Motor neuron (in vitro differentiated cells): ENCODE measurements around the gene VEPH1. TPM values are rescaled to one million over a fixed set of nuclear protein-coding genes. Genes with fewer than 3 reads are reported as not detected.
A peak's percentile ranks its signal among the peaks of the same experiment; 100 is the strongest.

ENCODE experiments used
- ATAC-seq, 8 experiments: fragments of 200-7000 bp; cut with Tn5 transposase; replicated peaks in 6 of 8; 2 replicates each; pipeline ENCODE4 v1.8.0; 2021; ENCODE audit warnings: mild to moderate bottlenecking in 8 of 8, moderate library complexity in 8 of 8
- H3K27ac ChIP-seq, 2 donors: fragments of 250-450 bp; sonication (Bioruptor Pico); 2 replicates each; pipeline ENCODE4 v1.9.0; 2021; ENCODE audit warnings: antibody characterized with exemption in 2 of 2, mild to moderate bottlenecking in 2 of 2, moderate library complexity in 1 of 2
- H3K4me1 ChIP-seq, 2 donors: fragments of 250-450 bp; sonication (Bioruptor Pico); replicated peaks in 1 of 2; 2 replicates each; pipeline ENCODE4 v1.6.1; 2021; ENCODE audit warnings: antibody characterized with exemption in 2 of 2, mild to moderate bottlenecking in 2 of 2, moderate library complexity in 1 of 2
- H3K4me3 ChIP-seq, 5 donors: fragments of 250-450 bp; sonication (Bioruptor Pico); 2 replicates each; pipeline ENCODE4 v1.9.0; 2021; ENCODE audit warnings: antibody characterized with exemption in 5 of 5, mild to moderate bottlenecking in 5 of 5, moderate library complexity in 4 of 5
- WGBS, 10 experiments: fragments of 450-650 bp; shearing (Covaris generic); methylation state at CpG; one replicate each; pipeline ENCODE4 v1.0.0; 2022; 5-methylcytosine and 5-hydroxymethylcytosine counted together
- in situ Hi-C, 9 experiments: fragments of 400-800 bp; cut with MboI; loops; one replicate each; pipeline ENCODE4 v1.15.0; 2021; ENCODE audit warnings: low sequenced_read_pairs in 9 of 9, low pct_unique_long_range_greater_than_20kb in 2 of 9; ENCODE audit not compliant: unreplicated experiment in 9 of 9
- total RNA-seq, 8 experiments: library from RNA; unstranded; fragments of 300-600 nt; gene quantifications; 2 replicates each; pipeline versions ENCODE4 v1.2.3 to v1.2.4, GENCODE V29; 2022

VEPH1 gene
- total RNA-seq, 8 experiments from 2014 or later = 0.42 to 7.1 (median 3.7) TPM

DNA sequence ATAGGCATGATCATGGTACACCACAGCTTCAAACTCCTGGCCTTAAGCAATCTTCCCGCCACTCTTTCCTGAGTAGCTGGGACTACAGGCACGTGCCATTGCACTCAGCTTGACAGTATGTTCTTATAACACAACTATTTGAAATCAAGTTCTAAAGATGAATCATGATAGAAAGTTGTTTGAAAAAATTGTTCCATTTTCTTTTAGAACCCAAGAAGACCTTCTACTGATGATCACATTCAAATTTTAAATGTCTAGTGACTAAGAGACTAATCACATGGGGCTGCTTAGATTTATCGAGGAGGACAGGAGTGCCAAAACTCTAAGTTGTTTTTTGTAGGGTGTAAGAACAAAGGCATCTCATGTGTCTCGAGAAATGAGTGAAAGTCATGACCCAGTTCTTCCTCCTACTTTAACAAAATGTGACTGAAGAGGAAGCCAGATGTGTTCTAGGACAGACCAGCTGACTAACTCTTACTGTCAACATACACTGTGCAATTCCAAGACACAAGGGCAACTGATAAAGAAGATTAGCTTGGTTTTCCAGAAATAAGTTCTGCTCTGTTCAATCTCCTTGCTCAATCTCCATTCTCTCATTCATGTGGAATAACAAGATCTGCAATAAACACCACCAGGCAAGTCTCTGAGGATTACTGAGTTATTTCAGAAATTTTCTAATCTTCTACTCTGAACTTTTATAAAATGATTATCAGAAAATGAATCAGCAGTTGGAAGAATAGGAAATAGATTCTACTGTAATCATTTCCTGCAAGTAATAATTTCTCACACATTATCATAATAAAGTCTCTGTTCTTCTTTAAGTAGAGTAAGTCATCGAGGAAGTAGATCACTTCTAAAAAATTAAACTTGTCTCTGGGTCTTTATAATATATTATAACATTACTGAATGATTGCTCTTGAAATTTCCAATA, 220.7 kb downstream of the VEPH1 start:
- in situ Hi-C loops = no loop called here
- WGBS, 10 experiments = 8 to 100% (median 69%) methylated on average over 1 to 5 of the region's 5 CpGs
- Histone ChIP-seq H3K4me1 (no peaks in the 10 kb centered on the region), H3K27ac (no peak overlapping the region), H3K4me3 (no peak overlapping the region)
- ATAC-seq = peak in 2 of 8 experiments; percentile 90 to 93

DNA sequence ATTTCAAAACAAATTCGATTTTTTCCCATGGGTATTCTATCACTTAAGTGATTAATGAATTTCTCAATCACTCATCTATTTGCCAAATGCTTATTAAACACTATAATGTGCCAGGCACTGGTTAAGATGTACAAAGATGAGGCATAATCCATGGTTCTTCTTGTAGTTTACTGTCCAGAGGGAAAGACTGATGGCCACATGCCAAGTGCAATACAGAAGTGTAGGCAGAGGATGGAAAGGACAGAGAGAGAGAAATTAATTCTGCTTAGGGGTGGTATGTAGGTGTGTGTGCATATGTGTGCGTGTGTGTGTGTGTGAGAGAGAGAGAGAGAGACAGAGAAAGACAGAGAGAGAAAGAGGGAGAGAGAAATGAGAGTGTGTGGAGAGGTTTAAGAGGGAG, 222.4 kb downstream of the VEPH1 start:
- peak in 1 of 8 experiments; percentile 53 for ATAC-seq
- in situ Hi-C loops = no loop called here
- Histone ChIP-seq H3K4me3 (no peak overlapping the region), H3K27ac (no peak overlapping the region), H3K4me1 (no peaks in the 10 kb centered on the region)
- 12 to 85% (median 54%) methylated on average over 1 to 2 of the region's 2 CpGs for WGBS, 10 experiments

DNA sequence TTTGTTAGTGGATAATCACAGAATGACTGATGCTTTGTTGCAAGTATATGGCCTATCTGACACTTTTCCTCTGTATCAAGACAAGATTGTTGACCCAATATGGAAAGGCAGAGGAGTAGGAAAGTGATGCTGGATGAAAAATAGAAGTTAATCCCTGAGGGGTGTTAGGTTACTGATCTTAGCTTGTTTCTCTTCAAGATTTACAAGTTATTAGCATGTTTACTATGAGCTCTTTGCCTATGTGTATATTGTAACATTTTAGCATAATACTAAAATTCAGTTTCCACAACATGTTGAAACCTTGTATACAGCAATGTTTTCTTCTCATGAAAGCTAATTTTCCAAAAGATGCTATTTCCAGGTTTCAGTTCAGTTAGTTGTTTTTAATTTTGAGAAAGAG, 222.9 kb downstream of the VEPH1 start:
- ATAC-seq = peak in 2 of 8 experiments; percentile 26 to 94
- in situ Hi-C loops = no loop called here
- no peak overlapping the region for H3K4me3 ChIP-seq
- H3K27ac ChIP-seq = no peak overlapping the region
- no peaks in the 10 kb centered on the region for H3K4me1 ChIP-seq

DNA sequence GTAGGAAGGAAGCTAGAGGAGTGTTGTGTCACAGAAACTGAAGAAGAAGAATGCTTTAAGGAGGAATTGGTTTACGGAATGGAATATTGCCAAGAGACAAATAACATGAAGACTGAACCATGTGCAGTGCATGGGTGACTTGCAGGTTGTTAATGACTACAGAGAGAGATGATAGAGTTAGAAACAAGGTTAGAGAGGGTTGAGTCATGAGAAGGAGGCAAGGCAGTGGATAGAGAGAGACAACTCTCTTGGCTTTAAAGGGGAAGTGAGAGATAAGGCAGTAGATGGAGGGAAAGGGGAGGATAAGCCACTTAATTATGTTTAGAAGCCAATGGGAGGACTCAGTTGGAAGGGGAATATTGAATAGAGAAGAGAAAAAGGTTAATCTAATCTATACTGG, 224.0 kb downstream of the VEPH1 start:
- Histone ChIP-seq H3K4me1 (no peaks in the 10 kb centered on the region), H3K27ac (no peak overlapping the region), H3K4me3 (no peak overlapping the region)
- in situ Hi-C loops = no loop called here
- no peak for ATAC-seq
- 67 to 100% (median 100%) methylated on average over 1 of the region's 1 CpG; no CpG with 5 or more reads in 2 of the 10 experiments for WGBS, 10 experiments

DNA sequence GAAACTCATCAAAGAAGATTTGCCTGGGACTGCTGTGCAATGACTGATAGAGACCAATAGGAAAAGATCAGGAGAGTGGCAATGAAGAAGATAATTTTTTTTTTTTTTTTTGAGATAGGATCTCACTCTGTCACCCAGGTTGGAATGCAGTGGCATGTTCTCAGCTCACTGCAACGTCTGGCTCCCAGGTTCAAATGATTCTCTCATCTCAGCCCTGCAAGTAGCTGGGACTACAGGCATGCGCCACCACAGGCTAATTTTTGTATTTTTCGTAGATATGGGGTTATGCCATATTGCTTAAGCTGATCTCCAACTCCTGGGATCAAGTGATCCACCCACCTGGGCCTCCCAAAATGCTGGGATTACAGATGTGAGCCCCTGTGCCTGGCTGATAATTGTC, 226.4 kb downstream of the VEPH1 start:
- in situ Hi-C loops = no loop called here
- H3K4me1 ChIP-seq = no peaks in the 10 kb centered on the region
- no peak for ATAC-seq
- no peak overlapping the region for H3K4me3 ChIP-seq
- 33 to 100% (median 70%) methylated on average over 1 to 3 of the region's 3 CpGs; no CpG with 5 or more reads in 3 of the 10 experiments for WGBS, 10 experiments
- H3K27ac ChIP-seq = no peak overlapping the region

DNA sequence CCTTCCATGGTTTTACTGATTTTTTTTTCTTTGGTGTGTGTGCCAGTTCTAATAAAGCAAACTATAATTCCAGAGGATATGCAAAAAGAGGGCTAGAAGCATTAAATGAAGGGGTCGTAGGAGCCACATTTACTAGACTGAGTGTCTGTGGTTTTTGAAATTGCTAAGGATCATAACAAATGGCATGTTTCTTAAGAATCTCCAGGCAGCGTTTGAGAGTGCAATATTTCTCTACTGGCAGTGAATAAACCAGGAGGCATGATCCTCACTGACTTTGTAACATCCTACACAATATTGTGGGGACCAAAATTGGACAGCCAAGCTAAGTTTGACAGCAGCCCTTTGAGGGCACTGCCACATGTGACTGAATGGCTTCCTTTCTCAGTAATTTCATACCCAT, 227.4 kb downstream of the VEPH1 start:
- no peak overlapping the region for H3K4me3 ChIP-seq
- H3K27ac ChIP-seq = no peak overlapping the region
- ATAC-seq = no peak
- in situ Hi-C loops = no loop called here
- H3K4me1 ChIP-seq = no peaks in the 10 kb centered on the region
- 0 to 100% (median 83%) methylated on average over 1 to 2 of the region's 2 CpGs; no CpG with 5 or more reads in 1 of the 10 experiments for WGBS, 10 experiments

DNA sequence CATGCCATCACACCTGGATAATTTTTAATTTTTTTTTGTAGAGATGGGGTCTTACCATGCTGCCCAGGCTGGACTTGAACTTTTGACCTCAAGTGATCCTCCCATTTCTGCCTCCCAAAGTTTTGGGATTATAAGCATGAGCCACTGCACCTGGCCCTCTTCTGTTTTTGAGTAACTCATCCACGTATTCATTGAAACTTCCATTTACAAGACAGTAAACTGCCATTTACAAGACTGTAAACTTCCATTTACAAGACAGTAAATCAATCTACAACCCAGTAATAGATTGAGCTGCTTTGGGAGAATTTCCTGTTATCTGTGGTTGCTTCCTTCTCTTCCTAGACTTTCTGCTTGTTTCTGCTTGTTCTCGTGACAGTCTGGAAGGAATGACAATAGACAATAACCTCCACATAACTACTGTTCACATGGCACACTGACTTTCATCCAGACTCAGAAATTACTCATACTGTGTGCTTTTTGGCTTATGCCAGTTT, 228.5 kb downstream of the VEPH1 start:
- Histone ChIP-seq H3K4me3 (no peak overlapping the region), H3K27ac (no peak overlapping the region), H3K4me1 (no peaks in the 10 kb centered on the region)
- in situ Hi-C loops = no loop called here
- peak in 2 of 8 experiments; percentile 29 to 32 for ATAC-seq
- WGBS, 10 experiments = 11 to 58% (median 22%) methylated on average over 1 to 2 of the region's 2 CpGs; no CpG with 5 or more reads in 1 of the 10 experiments

DNA sequence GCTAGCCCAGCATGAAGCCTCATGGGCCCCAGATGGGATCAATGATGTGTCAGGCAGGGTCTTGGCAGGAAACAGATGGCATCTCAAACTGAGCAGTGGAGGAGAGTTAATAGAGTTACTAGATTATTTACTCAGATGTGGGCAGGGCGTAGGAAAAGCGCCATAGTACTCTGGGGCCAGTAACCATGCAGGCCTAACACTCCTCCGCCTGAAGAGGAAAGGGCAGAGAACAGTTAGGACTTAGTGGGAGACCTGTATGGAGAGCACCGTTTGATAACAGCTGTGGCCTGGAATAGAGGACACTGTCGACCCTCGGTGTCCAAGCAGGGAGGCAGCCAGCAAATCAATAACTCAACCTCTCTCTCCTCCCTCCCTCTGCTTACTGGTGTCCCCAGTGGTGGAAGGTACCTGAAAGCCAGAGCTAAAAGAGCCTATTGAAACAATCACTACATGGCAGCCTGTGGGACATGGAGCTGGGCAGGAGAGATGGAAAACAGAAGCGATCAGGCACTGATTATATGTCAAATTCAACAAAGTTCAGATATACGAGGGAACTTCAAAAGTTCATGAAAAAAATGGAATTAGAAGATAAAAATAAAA, 231.8 kb downstream of the VEPH1 start:
- H3K4me1 ChIP-seq = no peaks in the 10 kb centered on the region
- ATAC-seq = no peak
- H3K27ac ChIP-seq = no peak overlapping the region
- 40 to 100% (median 81%) methylated on average over 1 to 4 of the region's 8 CpGs for WGBS, 10 experiments
- in situ Hi-C loops = no loop called here
- no peak overlapping the region for H3K4me3 ChIP-seq

DNA sequence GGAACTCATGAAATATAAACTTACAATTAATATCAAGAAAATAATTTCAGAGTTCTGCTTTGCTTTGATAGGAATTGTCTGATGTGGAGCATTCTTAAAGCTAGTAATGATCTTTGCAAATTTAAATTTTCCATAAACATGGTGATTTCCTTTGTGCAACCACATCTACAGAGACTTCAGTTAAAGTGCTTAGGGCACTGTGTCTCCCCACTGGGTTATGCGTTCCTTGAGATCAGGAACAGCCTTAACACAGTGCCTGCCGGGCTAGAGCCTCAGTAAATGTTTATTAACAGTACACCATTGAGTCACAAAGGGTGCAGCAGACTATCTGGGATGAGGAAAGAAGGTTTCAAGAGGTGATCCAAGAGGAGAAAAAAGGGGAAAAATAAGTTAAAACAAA, 235.2 kb downstream of the VEPH1 start:
- 45 to 100% (median 82%) methylated on average over 1 to 2 of the region's 2 CpGs for WGBS, 10 experiments
- Histone ChIP-seq H3K27ac (no peak overlapping the region), H3K4me1 (no peaks in the 10 kb centered on the region), H3K4me3 (no peak overlapping the region)
- ATAC-seq = peak in 2 of 8 experiments; percentile 55 to 73
- in situ Hi-C loops = no loop called here

DNA sequence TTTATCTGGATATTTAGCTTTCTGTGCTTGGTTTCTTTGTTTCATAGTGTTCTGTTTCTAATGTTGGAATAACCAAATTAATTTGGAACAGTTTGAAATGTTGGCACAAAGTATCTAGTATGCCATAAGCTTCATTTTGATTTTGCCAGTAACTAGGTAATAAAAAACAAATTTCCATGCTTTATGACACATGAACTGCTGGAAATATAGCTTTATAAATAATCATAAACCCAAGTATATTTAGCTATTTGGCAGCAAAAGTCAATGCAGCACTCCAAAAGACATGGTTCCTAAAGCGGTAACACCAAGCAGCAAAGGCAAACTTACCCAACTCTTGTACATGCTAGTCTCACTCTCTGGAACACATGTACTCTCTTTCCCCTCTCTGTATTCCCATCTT, 237.3 kb downstream of the VEPH1 start:
- ATAC-seq = no peak
- WGBS, 10 experiments = 80 to 100% (median 89%) methylated on average over 1 of the region's 1 CpG; no CpG with 5 or more reads in 5 of the 10 experiments
- in situ Hi-C loops = no loop called here
- H3K4me3 ChIP-seq = no peak overlapping the region
- H3K4me1 ChIP-seq = no peaks in the 10 kb centered on the region
- no peak overlapping the region for H3K27ac ChIP-seq

DNA sequence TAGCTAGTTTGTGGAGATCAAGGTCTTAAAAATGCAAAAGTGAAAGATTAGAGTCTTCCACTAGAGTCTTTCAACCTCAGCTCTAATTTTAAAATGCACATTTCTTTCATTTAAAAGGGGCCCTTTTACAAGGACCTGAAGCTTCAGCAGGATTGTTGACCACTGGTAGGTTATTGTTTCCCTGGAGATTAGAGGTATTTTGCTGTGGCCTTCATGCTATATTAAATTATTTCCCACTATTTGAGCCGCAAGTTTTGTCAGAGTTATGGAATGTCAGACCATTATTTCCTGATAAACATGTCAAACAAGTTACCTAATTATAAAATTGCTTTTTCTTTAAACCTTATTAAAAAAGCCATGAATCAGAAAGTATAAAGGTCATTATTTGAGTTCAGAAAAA, 240.2 kb downstream of the VEPH1 start:
- no peak for ATAC-seq
- no peaks in the 10 kb centered on the region for H3K4me1 ChIP-seq
- WGBS, 10 experiments = 71 to 100% (median 80%) methylated on average over 1 of the region's 1 CpG; no CpG with 5 or more reads in 4 of the 10 experiments

DNA sequence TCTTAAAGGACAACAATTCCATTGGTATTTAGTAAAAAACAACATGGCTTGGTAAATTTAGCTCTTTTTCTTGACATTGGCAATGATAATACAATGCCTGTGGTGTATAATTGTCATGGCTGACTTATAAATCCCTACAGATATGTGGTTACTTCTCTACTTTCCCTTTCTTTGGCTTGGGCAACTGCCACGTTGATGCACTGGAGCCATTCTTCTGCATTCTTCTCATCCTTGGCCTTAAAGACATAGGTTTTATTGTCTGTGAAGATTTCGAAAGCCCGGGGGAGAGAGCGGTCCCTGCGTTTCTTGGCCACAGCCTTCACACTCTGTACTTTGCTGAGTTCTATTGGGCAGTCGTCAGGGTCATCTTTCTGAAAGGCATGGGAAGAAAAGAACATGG, 242.2 kb downstream of the VEPH1 start:
- Histone ChIP-seq H3K4me1 (no peaks in the 10 kb centered on the region), H3K4me3 (no peak overlapping the region), H3K27ac (no peak overlapping the region)
- no peak for ATAC-seq
- WGBS, 10 experiments = 29 to 100% (median 72%) methylated on average over 1 to 6 of the region's 6 CpGs; no CpG with 5 or more reads in 2 of the 10 experiments
- in situ Hi-C loops = no loop called here

More for the DNA sequence above, 240.2 kb downstream of the VEPH1 start:
- Histone ChIP-seq H3K27ac (no peak overlapping the region), H3K4me3 (no peak overlapping the region)
- in situ Hi-C loops = no loop called here

DNA sequence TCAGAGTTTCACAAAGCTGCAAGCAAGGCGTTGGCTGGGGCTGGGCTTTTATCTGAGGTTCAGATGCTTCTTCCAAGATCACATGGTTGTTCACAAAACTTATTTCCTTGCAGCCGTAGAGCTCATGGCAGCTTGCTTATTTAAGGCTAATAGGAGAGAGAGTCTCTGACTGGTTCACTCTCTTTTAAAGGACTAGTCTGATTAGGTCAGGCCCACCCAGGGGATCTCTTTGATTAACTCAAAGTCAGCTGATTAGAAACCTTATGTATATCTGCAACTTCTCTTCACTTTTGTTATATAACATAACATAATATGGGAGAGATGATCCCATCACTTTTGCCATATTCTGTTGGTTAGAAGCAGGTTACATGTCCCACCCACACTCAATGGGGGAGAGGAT, 243.4 kb downstream of the VEPH1 start:
- 20 to 100% (median 85%) methylated on average over 1 to 2 of the region's 2 CpGs; no CpG with 5 or more reads in 1 of the 10 experiments for WGBS, 10 experiments
- Histone ChIP-seq H3K27ac (no peak overlapping the region), H3K4me1 (no peaks in the 10 kb centered on the region), H3K4me3 (no peak overlapping the region)
- ATAC-seq = no peak
- in situ Hi-C loops = no loop called here
